Stromal cell of bone marrow (primary cell): ENCODE data around the gene TLE3.

Experiments used
- DNase-seq: peaks from one replicate; pipeline ENCODE4 v3.0.0-alpha.2; 2012; ENCODE audit warnings: low read depth

The TLE3 gene

GRCh38 chr15:70061696-70062270, 35.9 kb downstream of the TLE3 start:
- DNase-seq, result no peak

- DNase-seq, result no peak
Observed at GRCh38 chr15:70060993-70061305, 36.8 kb downstream of the TLE3 start.

GRCh38 chr15:70060214-70060992, 37.3 kb downstream of the TLE3 start:
- no peak for DNase-seq

GRCh38 chr15:70059476-70060213, 38.1 kb downstream of the TLE3 start:
- DNase-seq, result no peak

- DNase-seq, result no peak
Observed at GRCh38 chr15:70058642-70059360, 38.9 kb downstream of the TLE3 start.

- DNase-seq, result no peak
Observed at GRCh38 chr15:70057931-70058641, 39.6 kb downstream of the TLE3 start.

GRCh38 chr15:70056091-70056680, 41.5 kb downstream of the TLE3 start:
- no peak for DNase-seq

GRCh38 chr15:70055601-70056051, 42.1 kb downstream of the TLE3 start:
- no peak for DNase-seq

- DNase-seq, result no peak
Observed at GRCh38 chr15:70054884-70055387, 42.8 kb downstream of the TLE3 start.

- no peak for DNase-seq
Observed at GRCh38 chr15:70054366-70054765, 43.4 kb downstream of the TLE3 start.

- DNase-seq, result no peak
Observed at GRCh38 chr15:70053716-70054229, 43.9 kb downstream of the TLE3 start.

- DNase-seq, result no peak
Observed at GRCh38 chr15:70053001-70053715, 44.6 kb downstream of the TLE3 start.

- no peak for DNase-seq
Observed at GRCh38 chr15:70051948-70052633, 45.6 kb downstream of the TLE3 start.

GRCh38 chr15:70050970-70051369, 46.7 kb downstream of the TLE3 start:
- DNase-seq, result no peak

GRCh38 chr15:70050441-70050840, 47.3 kb downstream of the TLE3 start:
- no peak for DNase-seq

- no peak for DNase-seq
Observed at GRCh38 chr15:70049701-70050301, 47.9 kb downstream of the TLE3 start.

- DNase-seq, result no peak
Observed at GRCh38 chr15:70048578-70049514, 48.9 kb downstream of the TLE3 start.

- DNase-seq, result no peak
Observed at GRCh38 chr15:70048198-70048565, 49.5 kb downstream of the TLE3 start.
